Fibroblast of skin of right quadriceps (primary cell): ENCODE results near the gene GUF1.
A peak's percentile ranks its signal among the peaks of the same experiment; 100 is the strongest.
"Not testable (repeated sequence)": the region's sequence is repeated elsewhere in the genome, so short reads cannot be mapped to it uniquely, and the experiment has no call there.

Experiments
- DNase-seq: peaks from one replicate; pipeline ENCODE4 v3.0.0-alpha.2; 2013

The GUF1 gene

GRCh38 chr4:44704673-44705072 lies 26.5 kb downstream of the GUF1 start:
- no peak for DNase-seq

- DNase-seq = no peak
These were observed 34.9 kb downstream of the GUF1 start for GRCh38 chr4:44713125-44713524.

DNA sequence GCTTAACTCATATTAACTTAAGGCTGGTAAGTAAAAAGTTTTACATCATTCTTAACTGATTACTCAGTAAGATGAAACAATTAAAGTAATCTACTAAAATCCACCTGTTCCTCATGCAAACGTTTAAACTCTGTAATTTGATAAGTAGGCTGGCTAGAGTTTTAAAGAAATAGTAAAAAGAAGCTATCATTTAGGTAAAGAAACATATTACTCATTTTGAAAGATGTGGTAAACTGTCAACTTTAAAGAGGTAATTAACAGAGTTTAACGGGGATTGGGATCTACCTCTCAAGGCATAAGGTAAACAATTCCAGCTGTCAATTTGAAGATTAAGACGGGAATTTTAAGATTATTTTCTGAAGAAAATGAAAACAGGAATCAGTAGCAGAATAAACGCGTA lies 38.4 kb downstream of the GUF1 start:
- DNase-seq = no peak

DNA sequence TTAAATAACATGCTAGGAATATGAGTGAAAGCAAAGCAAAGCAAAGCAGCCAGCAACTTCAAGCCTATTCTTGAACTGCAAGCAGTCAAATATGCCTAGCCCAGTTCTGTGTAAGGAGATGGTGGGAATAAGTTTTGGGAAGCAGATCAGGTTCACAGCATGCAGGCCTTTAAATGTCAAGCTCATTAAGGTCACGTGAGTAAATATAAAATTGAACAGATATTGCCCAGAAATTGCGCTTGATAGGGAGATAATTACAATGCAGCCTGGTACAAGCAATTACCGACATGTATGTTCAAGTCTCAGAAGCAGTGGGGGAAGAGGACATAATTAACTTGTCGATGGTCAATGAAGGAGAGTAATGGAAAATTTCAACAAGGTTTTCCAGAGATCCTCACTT lies 42.2 kb downstream of the GUF1 start:
- DNase-seq = no peak

GRCh38 chr4:44722001-44722400 lies 43.8 kb downstream of the GUF1 start:
- no peak for DNase-seq

DNA sequence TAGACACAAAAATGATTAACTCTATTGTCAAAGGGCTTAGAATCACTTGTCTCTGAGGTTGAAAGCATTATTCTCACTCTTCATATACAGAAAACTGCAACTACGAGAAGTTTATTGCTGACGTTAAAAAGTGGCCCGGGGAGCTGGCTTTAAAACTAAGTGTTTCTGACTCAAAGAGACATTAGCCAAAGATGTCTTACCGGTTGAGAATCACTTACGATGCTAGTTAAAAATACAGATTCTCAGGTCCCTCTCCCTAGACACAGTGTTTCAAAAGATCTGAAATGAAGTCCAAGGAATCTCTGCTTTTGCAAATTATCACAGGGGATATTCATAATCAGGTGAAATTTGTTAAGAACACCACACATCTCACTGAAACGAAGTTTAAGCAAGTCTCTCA lies 46.9 kb downstream of the GUF1 start:
- DNase-seq = peak; percentile 7

- no peak for DNase-seq
These were observed 47.5 kb downstream of the GUF1 start for GRCh38 chr4:44725726-44726037.

DNA sequence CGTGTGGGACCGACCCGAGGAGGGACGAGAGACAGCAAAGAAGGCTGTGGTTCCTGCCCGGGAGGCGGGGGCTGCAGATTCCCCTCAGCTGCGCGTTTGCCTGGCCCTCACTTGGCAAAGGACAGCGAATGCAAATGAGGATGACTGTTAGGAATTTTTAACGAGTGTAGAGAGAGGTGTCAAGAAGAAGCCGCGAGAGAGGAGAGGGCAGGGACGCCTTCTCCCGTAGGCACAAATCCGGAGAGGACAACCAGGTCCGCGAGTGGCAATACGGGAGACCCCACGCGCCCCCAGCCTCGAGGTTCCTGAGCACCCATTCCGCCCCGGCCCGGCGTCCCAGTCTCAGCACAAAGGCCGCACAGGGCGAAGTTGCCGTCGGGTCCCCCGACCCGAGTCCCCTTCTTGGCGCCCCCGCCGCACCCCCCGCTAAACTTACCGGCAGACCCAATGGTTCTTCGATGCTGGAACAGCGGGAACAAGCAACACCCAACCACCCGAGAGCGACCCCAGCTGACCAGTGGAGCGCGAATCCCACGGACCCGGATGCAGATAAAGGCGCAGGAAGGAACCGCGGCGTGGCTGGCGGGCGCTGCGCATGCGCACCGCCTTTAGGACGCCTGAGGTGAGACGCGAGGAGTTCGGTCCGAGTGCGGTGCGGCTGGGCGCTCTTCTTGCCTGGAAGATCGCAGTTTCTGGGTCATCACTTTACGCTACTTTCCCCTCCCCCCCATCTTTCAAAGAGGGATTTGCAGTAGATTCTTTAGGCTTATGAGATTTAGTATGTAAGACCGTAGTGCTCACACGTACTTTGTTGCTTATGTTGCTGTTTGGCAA lies 48.0 kb downstream of the GUF1 start, which contains the start of gene GNPDA2:
Gene GNPDA2 (minus strand): TSS at position 519 of the 834 bp plus-strand sequence. CDS start 4,349 bp downstream, outside the sequence.
- DNase-seq = peak; percentile 88

- no peak for DNase-seq
These were observed 49.3 kb downstream of the GUF1 start for GRCh38 chr4:44727471-44727870.

DNA sequence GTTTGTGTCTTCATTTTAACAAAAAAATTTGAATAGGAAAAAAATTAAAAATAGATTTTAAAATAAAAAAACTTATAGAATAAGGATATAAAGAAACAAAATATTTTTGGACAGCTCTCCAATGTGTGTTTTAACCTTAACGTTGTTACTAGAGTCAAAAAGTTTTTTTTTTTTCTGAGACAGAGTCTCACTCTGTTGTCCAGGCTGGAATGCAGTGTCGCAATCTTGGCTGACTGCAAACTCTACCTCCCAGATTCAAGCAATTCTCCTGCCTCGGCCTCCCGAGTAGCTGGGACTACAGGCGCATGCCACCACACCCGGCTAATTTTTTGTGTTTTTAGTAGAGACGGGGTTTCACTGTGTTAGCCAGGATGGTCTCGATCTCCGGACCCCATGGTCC lies 50.5 kb downstream of the GUF1 start:
- DNase-seq = not testable (repeated sequence)

- DNase-seq = no peak
These were observed 58.7 kb downstream of the GUF1 start for GRCh38 chr4:44736900-44737299.

- no peak for DNase-seq
These were observed 60.4 kb downstream of the GUF1 start for GRCh38 chr4:44738615-44739014.

DNA sequence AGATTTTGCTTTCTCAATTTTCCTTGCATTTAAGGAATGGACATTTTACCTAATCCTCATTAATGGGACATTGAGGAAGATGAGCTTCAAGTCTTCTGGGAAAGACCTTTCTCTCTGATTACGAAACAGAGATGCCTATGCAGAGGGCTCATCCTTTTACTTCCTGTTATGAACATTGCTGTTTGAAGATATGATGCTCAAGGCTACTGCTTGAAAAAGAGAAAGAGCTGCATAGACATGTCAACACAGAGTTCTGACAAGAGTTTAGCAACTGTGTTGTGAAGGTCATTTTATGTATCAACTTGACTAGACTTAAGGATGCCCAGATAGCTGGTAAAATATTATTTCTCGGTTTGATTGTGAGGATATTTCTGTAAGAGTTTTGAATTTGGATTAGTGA lies 62.0 kb downstream of the GUF1 start:
- DNase-seq = no peak
